B cell (primary cell): ENCODE measurements around the gene DYRK2. TPM values are rescaled to one million over a fixed set of nuclear protein-coding genes. Genes with fewer than 3 reads are reported as not detected.

Experiments used
- ATAC-seq: fragments of 200-7000 bp; cut with Tn5 transposase; one replicate; pipeline ENCODE4 v1.10.0; 2021; ENCODE audit warnings: low read depth, mild to moderate bottlenecking, moderate number of reproducible peaks, moderate library complexity
- CTCF ChIA-PET: fragments of 350-600 bp; sonication (Branson Sonifier 250); formaldehyde crosslinking; loops from one replicate; lab custom pipeline; 2021; ENCODE audit warnings: antibody characterized with exemption, inconsistent platforms; lab: Charles Lee
- POLR2A ChIA-PET: fragments of 350-600 bp; sonication (Branson Sonifier 250); formaldehyde crosslinking; loops from one replicate; lab custom pipeline; 2021; ENCODE audit warnings: antibody characterized with exemption; lab: Charles Lee
- DNase-seq: peaks from one replicate; pipeline ENCODE4 v3.0.0; 2013
- H2AFZ ChIP-seq: 2 replicates; pipeline ENCODE4 v1.6.1; 2012; ENCODE audit warnings: mild to moderate bottlenecking, low read depth, low read length; ENCODE audit not compliant: insufficient read depth, poor library complexity, severe bottlenecking
- H3K27ac ChIP-seq, 2 donors: 1 replicate in 1 of 2; 2 replicates in 1 of 2; pipeline ENCODE4 v1.5.1; 2012 to 2013; ENCODE audit warnings: low read length in 2 of 2, mild to moderate bottlenecking in 2 of 2, moderate library complexity in 1 of 2
- H3K27me3 ChIP-seq, 4 experiments: fragments of 200-600 bp in 1 of 4; sonication (generic) in 1 of 4; replicated peaks in 1 of 4; 1 replicate in 2 of 4; 2 replicates in 2 of 4; pipeline versions ENCODE4 v1.6.1 to v1.7.0; 2013 to 2016; ENCODE audit warnings: low read length in 3 of 4, mild to moderate bottlenecking in 2 of 4, mixed read lengths in 1 of 4, moderate library complexity in 1 of 4; ENCODE audit not compliant: insufficient read depth in 4 of 4, control insufficient read depth in 3 of 4; ENCODE audit errors: control extremely low read depth in 1 of 4
- H3K36me3 ChIP-seq, 2 experiments: replicated peaks in 1 of 2; 1 replicate in 1 of 2; 2 replicates in 1 of 2; pipeline versions ENCODE4 v1.6.1 to v1.7.1; 2013; ENCODE audit warnings: low read length in 1 of 2; ENCODE audit not compliant: insufficient read depth in 2 of 2, control insufficient read depth in 1 of 2; ENCODE audit errors: control extremely low read depth in 1 of 2, extremely low read depth in 1 of 2
- H3K4me1 ChIP-seq, 2 donors: fragments of 200-600 bp in 1 of 2; sonication (generic) in 1 of 2; 1 replicate in 1 of 2; 2 replicates in 1 of 2; pipeline versions ENCODE4 v1.5.1 to v1.6.1; 2013 to 2017; ENCODE audit warnings: low read length in 2 of 2; ENCODE audit not compliant: control insufficient read depth in 2 of 2, insufficient read depth in 2 of 2
- H3K4me2 ChIP-seq: replicated peaks from 2 replicates; pipeline ENCODE3; 2012; ENCODE audit warnings: mild to moderate bottlenecking, low read depth, low read length; ENCODE audit not compliant: poor library complexity, severe bottlenecking
- H3K4me3 ChIP-seq, 5 experiments: fragments of 200-600 bp in 1 of 5; sonication (generic) in 1 of 5; 1 replicate in 3 of 5; 2 replicates in 2 of 5; pipeline versions ENCODE4 v1.5.1 to v1.7.0; 2011 to 2016; ENCODE audit warnings: low read length in 4 of 5, mild to moderate bottlenecking in 4 of 5, low read depth in 2 of 5, control low read depth in 1 of 5, moderate library complexity in 1 of 5; ENCODE audit not compliant: insufficient read depth in 1 of 5; ENCODE audit errors: control extremely low read depth in 1 of 5, extremely low read depth in 1 of 5
- H3K79me2 ChIP-seq: fragments of 200-600 bp; sonication (generic); one replicate; pipeline ENCODE4 v1.6.0; 2016; ENCODE audit warnings: low read length; ENCODE audit not compliant: control insufficient read depth, insufficient read depth
- H3K9ac ChIP-seq: fragments of 200-600 bp; sonication (generic); 2 replicates; pipeline ENCODE4 v1.6.1; 2017; ENCODE audit warnings: mild to moderate bottlenecking, low read length, moderate library complexity
- H3K9me3 ChIP-seq, 3 donors: one replicate each; pipeline versions ENCODE4 v1.6.1 to v1.7.1; 2013; ENCODE audit warnings: low read length in 2 of 3; ENCODE audit not compliant: control insufficient read depth in 2 of 3, insufficient read depth in 1 of 3; ENCODE audit errors: control extremely low read depth in 1 of 3
- H4K20me1 ChIP-seq: 2 replicates; pipeline ENCODE4 v1.6.0; 2012; ENCODE audit warnings: mild to moderate bottlenecking, low read length; ENCODE audit not compliant: insufficient read depth, control insufficient read depth, poor library complexity, severe bottlenecking
- H3K27ac Mint-ChIP-seq: one replicate; pipeline ENCODE4 v1.8.0; 2021; ENCODE audit warnings: mixed read lengths
- H3K27me3 Mint-ChIP-seq: one replicate; pipeline ENCODE4 v1.8.0; 2021; ENCODE audit warnings: mixed read lengths
- H3K4me1 Mint-ChIP-seq: one replicate; pipeline ENCODE4 v1.8.0; 2021; ENCODE audit warnings: mixed read lengths
- H3K4me3 Mint-ChIP-seq: one replicate; pipeline ENCODE4 v1.8.0; 2021; ENCODE audit warnings: mixed read lengths
- H3K9me3 Mint-ChIP-seq: one replicate; pipeline ENCODE4 v1.8.0; 2022; ENCODE audit warnings: mixed read lengths; ENCODE audit not compliant: insufficient read depth
- EZH2 ChIP-seq: IDR thresholded peaks from 2 replicates; pipeline ENCODE4 v1.6.1; 2012; ENCODE audit warnings: borderline replicate concordance, low read depth, mild to moderate bottlenecking, moderate library complexity, low read length; ENCODE audit not compliant: insufficient read depth, poor library complexity, severe bottlenecking
- whole genome bisulfite sequencing: methylation state at CpG from one replicate; pipeline ENCODE4 v1.1.5; 2013; ENCODE audit warnings: missing lambda C conversion rate; ENCODE audit not compliant: insufficient coverage; 5-methylcytosine and 5-hydroxymethylcytosine counted together
- intact Hi-C: fragments of 100-400 bp; cut with micrococcal nuclease; formaldehyde crosslinking; loops from one replicate; pipeline ENCODE4 v1.10.0; 2022
- polyA plus RNA-seq: library from polyadenylated mRNA; depleted of rRNA; stranded (reverse); fragments of >200 nt; gene quantifications from 2 replicates; pipeline ENCODE4 v1.2.3, GENCODE V29; 2012
- total RNA-seq, 2 donors: library from RNA; stranded (reverse); fragments of 120-200 nt in 1 of 2; gene quantifications; 1 replicate in 1 of 2; 2 replicates in 1 of 2; pipeline versions ENCODE4 v1.2.3 to v1.2.4, GENCODE V29; 2013 to 2022
- TF ChIP-seq, protein P1 (sequence below): fragments of 200-600 bp; IDR thresholded peaks from one replicate; pipeline ENCODE4 v1.8.0; 2022; ENCODE audit warnings: antibody characterized with exemption, mild to moderate bottlenecking

Gene DYRK2
- total and polyA plus RNA-seq, 2 donors (not counting 1 experiment from before 2014, with no cell fraction given), result 21.3 to 75.3 TPM

DNA sequence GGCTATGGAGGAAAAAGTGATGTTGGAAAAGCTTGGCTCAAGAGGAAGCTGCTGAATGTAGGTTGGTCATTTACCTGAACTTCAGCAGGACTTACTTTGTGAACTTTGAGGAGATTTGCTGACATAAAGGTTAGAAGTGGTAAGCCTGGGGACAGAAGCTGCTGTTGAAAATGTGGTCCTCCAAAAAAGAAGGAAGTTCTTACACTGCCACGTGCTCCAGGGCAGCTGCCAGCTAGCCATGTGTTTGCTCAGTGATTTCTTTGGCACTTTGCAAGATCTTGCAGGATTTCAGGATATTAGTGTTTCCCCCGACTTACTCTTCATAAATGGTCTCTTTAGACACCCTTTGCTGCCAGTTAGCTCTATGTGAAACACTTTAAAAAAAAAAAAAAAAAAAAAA, 14.8 kb upstream of the DYRK2 start:
- intact Hi-C loops, result loop anchor here (5.0 kb wide), 1 partner anchor 366 kb away; the partner anchor contains the start of gene CAND1
- peaks cover 0 to 5% (median 0%) of the 10 kb centered on the region in 3 donors for H3K9me3 ChIP-seq
- Mint-ChIP-seq H3K27ac (peak overlapping the region; percentile 68), H3K4me1 (peaks cover 55% of the 10 kb centered on the region), H3K4me3 (peak overlapping the region; percentile 9), H3K27me3 (no peaks in the 10 kb centered on the region), H3K9me3 (no peaks in the 10 kb centered on the region)
- H2AFZ ChIP-seq, result no peak overlapping the region
- H3K9ac ChIP-seq, result no peak overlapping the region
- ATAC-seq, result no peak
- H3K79me2 ChIP-seq, result no peaks in the 10 kb centered on the region
- 0% methylated on average over 1 of the region's 2 CpGs for WGBS
- H3K27me3 ChIP-seq, result no peaks in the 10 kb centered on the region
- peak overlapping the region; percentile 1 for H3K4me2 ChIP-seq
- no peak overlapping the region for H3K27ac ChIP-seq
- ChIA-PET CTCF (interaction anchor here (1.2 to 2.9 kb wide), 2 partner anchors 14 to 117 kb away, joined by 4 to 16 read pairs; partner anchors contain the start of gene DYRK2), POLR2A (interaction anchor here (0.7 to 1.9 kb wide), 3 partner anchors 14 to 267 kb away, joined by 4 to 11 read pairs (median 11); partner anchors contain the start of gene DYRK2)
- no peak overlapping the region for H3K4me3 ChIP-seq
- DNase-seq, result peak; percentile 43
- no peaks in the 10 kb centered on the region for H4K20me1 ChIP-seq
- peaks cover 55 to 56% of the 10 kb centered on the region in 2 donors for H3K4me1 ChIP-seq
- no peaks in the 10 kb centered on the region for H3K36me3 ChIP-seq
- TF ChIP-seq, protein P1, sequence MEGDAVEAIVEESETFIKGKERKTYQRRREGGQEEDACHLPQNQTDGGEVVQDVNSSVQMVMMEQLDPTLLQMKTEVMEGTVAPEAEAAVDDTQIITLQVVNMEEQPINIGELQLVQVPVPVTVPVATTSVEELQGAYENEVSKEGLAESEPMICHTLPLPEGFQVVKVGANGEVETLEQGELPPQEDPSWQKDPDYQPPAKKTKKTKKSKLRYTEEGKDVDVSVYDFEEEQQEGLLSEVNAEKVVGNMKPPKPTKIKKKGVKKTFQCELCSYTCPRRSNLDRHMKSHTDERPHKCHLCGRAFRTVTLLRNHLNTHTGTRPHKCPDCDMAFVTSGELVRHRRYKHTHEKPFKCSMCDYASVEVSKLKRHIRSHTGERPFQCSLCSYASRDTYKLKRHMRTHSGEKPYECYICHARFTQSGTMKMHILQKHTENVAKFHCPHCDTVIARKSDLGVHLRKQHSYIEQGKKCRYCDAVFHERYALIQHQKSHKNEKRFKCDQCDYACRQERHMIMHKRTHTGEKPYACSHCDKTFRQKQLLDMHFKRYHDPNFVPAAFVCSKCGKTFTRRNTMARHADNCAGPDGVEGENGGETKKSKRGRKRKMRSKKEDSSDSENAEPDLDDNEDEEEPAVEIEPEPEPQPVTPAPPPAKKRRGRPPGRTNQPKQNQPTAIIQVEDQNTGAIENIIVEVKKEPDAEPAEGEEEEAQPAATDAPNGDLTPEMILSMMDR, result no peak
- TF ChIP-seq EZH2, result no peak

DNA sequence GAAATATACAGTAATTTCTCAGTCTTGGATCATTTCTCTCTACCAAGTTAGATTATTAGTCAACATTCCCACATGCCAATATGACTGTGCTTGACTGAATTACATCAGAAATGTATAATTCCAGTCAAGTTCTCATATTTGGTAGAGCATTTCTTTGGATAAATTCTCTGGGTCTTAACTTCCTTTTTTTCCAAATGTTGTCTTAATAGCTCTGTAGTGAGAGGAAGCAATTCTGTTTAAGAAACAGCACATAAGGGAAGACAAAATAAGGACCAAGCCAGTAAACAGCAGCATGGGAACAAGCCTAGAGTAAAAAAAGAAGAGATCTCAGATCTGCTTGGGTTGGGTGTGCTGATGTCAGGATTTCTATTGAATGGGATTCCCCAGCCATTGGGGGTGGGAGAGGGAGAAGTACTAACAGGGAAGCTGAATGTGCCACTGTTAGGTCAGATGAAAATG, 14.2 kb upstream of the DYRK2 start:
- ChIA-PET POLR2A (interaction anchor here (0.6 to 1.9 kb wide), 2 partner anchors 13 to 14 kb away, joined by 6 to 11 read pairs; partner anchors contain the start of gene DYRK2), CTCF (interaction anchor here (1.2 to 2.9 kb wide), 2 partner anchors 13 to 116 kb away, joined by 4 to 16 read pairs; partner anchors contain the start of gene DYRK2)
- Mint-ChIP-seq H3K27ac (peak overlapping the region; percentile 42), H3K4me3 (no peak overlapping the region), H3K27me3 (no peaks in the 10 kb centered on the region), H3K4me1 (peaks cover 50% of the 10 kb centered on the region), H3K9me3 (no peaks in the 10 kb centered on the region)
- Histone ChIP-seq H3K27me3 (no peaks in the 10 kb centered on the region), H3K27ac (no peak overlapping the region), H3K79me2 (no peaks in the 10 kb centered on the region), H3K4me1 (peaks cover 51 to 55% of the 10 kb centered on the region in 2 donors), H3K36me3 (no peaks in the 10 kb centered on the region), H3K4me3 (no peak overlapping the region), H3K9ac (no peak overlapping the region), H4K20me1 (no peaks in the 10 kb centered on the region), H2AFZ (no peak overlapping the region), H3K4me2 (peak overlapping the region; percentile 4), H3K9me3 (no peaks in the 10 kb centered on the region)
- DNase-seq (no peak), ATAC-seq (no peak)
- no peak for TF ChIP-seq EZH2
- TF ChIP-seq, protein P1, result no peak
- intact Hi-C loops, result loop anchor here (5.0 kb wide), 1 partner anchor 367 kb away; the partner anchor contains the start of gene CAND1
